ENCODE measurements around the gene PDHX. TPM values are rescaled to one million over a fixed set of nuclear protein-coding genes. Genes with fewer than 3 reads are reported as not detected.

The PDHX gene
- polyA plus RNA-seq, 1 donor (not counting 4 experiments of a cell fraction or from before 2014, with no cell fraction given) = 28.5 TPM

DNA sequence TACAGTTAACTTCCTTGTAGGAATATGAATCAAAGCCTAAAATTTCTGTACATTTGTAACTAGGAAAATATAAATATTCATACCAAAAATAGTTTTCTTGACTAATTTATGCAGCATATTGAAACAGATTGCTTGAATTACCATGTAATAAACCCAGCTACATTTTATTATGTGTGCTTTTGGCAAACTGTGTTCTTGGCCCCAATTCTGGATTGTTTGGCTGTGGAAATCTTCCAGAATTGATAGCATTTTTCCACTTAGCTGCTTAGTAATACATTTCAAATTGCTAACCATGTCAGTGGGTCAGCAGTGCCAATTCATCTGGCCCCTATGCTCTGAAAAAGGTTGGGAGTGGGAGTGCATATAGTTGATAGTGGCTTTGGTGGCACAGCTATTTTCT lies 32.3 kb downstream of the PDHX start:
- DNase-seq (ENCODE audit: low read depth, low spot score) (no peak), FAIRE-seq (no peak)
- Histone ChIP-seq H2AFZ (ENCODE audit: control insufficient read depth, low read length) (no peak overlapping the region), H3K27ac (ENCODE audit: control insufficient read depth, insufficient read depth, low read length) (no peak overlapping the region), H4K20me1 (ENCODE audit: control insufficient read depth, extremely low read depth, insufficient read depth, low read length) (no peaks in the 10 kb centered on the region), H3K4me2 (ENCODE audit: control insufficient read depth, extremely low read depth, insufficient read depth, low read depth, low read length) (no peak overlapping the region), H3K9ac (ENCODE audit: control insufficient read depth, extremely low read depth, insufficient read depth, low read length) (no peak overlapping the region), H3K4me1 (ENCODE audit: control insufficient read depth, extremely low read depth, insufficient read depth, low read length) (no peaks in the 10 kb centered on the region), H3K36me3 (ENCODE audit: control insufficient read depth in 2 of 2, extremely low read depth in 1 of 2, insufficient read depth in 2 of 2, low read length in 2 of 2) (no peaks in the 10 kb centered on the region), H3K79me2 (ENCODE audit: control insufficient read depth, insufficient read depth, low read length) (peaks cover 6% of the 10 kb centered on the region), H3K9me3 (ENCODE audit: control insufficient read depth, low read depth, low read length) (no peaks in the 10 kb centered on the region), H3K27me3 (ENCODE audit: control insufficient read depth, extremely low read depth, insufficient read depth, low read length) (no peaks in the 10 kb centered on the region), H3K9me1 (ENCODE audit: control insufficient read depth, extremely low read depth, insufficient read depth, low read length) (no peaks in the 10 kb centered on the region), H3K4me3 (ENCODE audit: control insufficient read depth in 2 of 3, extremely low read depth in 1 of 3, insufficient read depth in 2 of 3, low read depth in 1 of 3, low read length in 3 of 3) (no peak overlapping the region)
- dilution Hi-C loops (cut with MboI; ENCODE audit: extremely low pct_ligation_motif_present, low sequenced_read_pairs) = no loop called here
- no peak for TF ChIP-seq EZH2 (IDR thresholded peaks at IDR 0.05; ENCODE audit: low read length)
- no peak for TF ChIP-seq CTCF (optimal IDR thresholded peaks at IDR 0.05 in 1 of 3, IDR thresholded peaks at IDR 0.05 in 1 of 3, conservative IDR thresholded peaks at IDR 0.05 in 1 of 3; ENCODE audit: extremely low read depth in 1 of 3, insufficient read depth in 2 of 3, low read length in 3 of 3)

- Histone ChIP-seq H3K4me2 (ENCODE audit: control insufficient read depth, extremely low read depth, insufficient read depth, low read depth, low read length) (no peak overlapping the region), H3K4me3 (ENCODE audit: control insufficient read depth in 2 of 3, extremely low read depth in 1 of 3, insufficient read depth in 2 of 3, low read depth in 1 of 3, low read length in 3 of 3) (no peak overlapping the region), H3K79me2 (ENCODE audit: control insufficient read depth, insufficient read depth, low read length) (no peaks in the 10 kb centered on the region), H3K36me3 (ENCODE audit: control insufficient read depth in 2 of 2, extremely low read depth in 1 of 2, insufficient read depth in 2 of 2, low read length in 2 of 2) (peaks cover 0 to 2% of the 10 kb centered on the region in 2 experiments), H3K9ac (ENCODE audit: control insufficient read depth, extremely low read depth, insufficient read depth, low read length) (no peak overlapping the region), H4K20me1 (ENCODE audit: control insufficient read depth, extremely low read depth, insufficient read depth, low read length) (no peaks in the 10 kb centered on the region), H3K27ac (ENCODE audit: control insufficient read depth, insufficient read depth, low read length) (no peak overlapping the region), H3K9me3 (ENCODE audit: control insufficient read depth, low read depth, low read length) (no peaks in the 10 kb centered on the region), H3K4me1 (ENCODE audit: control insufficient read depth, extremely low read depth, insufficient read depth, low read length) (no peaks in the 10 kb centered on the region), H2AFZ (ENCODE audit: control insufficient read depth, low read length) (no peak overlapping the region), H3K27me3 (ENCODE audit: control insufficient read depth, extremely low read depth, insufficient read depth, low read length) (no peaks in the 10 kb centered on the region), H3K9me1 (ENCODE audit: control insufficient read depth, extremely low read depth, insufficient read depth, low read length) (no peaks in the 10 kb centered on the region)
- DNase-seq (ENCODE audit: low read depth, low spot score) (no peak), FAIRE-seq (no peak)
- dilution Hi-C loops (cut with MboI; ENCODE audit: extremely low pct_ligation_motif_present, low sequenced_read_pairs) = no loop called here
- TF ChIP-seq CTCF (optimal IDR thresholded peaks at IDR 0.05 in 1 of 3, IDR thresholded peaks at IDR 0.05 in 1 of 3, conservative IDR thresholded peaks at IDR 0.05 in 1 of 3; ENCODE audit: extremely low read depth in 1 of 3, insufficient read depth in 2 of 3, low read length in 3 of 3) (no peak), EZH2 (IDR thresholded peaks at IDR 0.05; ENCODE audit: low read length) (no peak)
These were observed 37.5 kb downstream of the PDHX start for GRCh38 chr11:34953955-34954354.

All from keratinocyte (primary cell).